SK-N-MC (cell line): ENCODE results near the gene AMBRA1.

Experiments used
- DNase-seq: peaks from one replicate; pipeline ENCODE4 v3.0.0-alpha.2; 2011; ENCODE audit warnings: low read depth, low spot score
- H3K27ac ChIP-seq: fragments of 200-600 bp; sonication (generic); 2 replicates; pipeline ENCODE4 v1.5.1; 2016; ENCODE audit warnings: mixed run types
- H3K36me3 ChIP-seq: fragments of 200-600 bp; sonication (generic); 2 replicates; pipeline ENCODE4 v1.6.1; 2017; ENCODE audit warnings: antibody characterized with exemption, low read length, mixed read lengths; ENCODE audit not compliant: insufficient read depth
- H3K4me3 ChIP-seq: fragments of 200-600 bp; sonication (generic); 2 replicates; pipeline ENCODE4 v1.5.1; 2016
- H3K9ac ChIP-seq: fragments of 200-600 bp; sonication (generic); 2 replicates; pipeline ENCODE4 v1.8.0; 2017; ENCODE audit warnings: mixed run types, mixed read lengths; ENCODE audit not compliant: insufficient read length
- H3K9me3 ChIP-seq: fragments of 200-600 bp; sonication (generic); 2 replicates; pipeline ENCODE4 v1.6.1; 2017; ENCODE audit warnings: low read depth, mild to moderate bottlenecking, antibody characterized with exemption, low read length, moderate library complexity, mixed read lengths
- EZH2 ChIP-seq: fragments of 200-600 bp; sonication (generic); IDR thresholded peaks from one replicate; pipeline ENCODE4 v1.6.1; 2017; ENCODE audit warnings: antibody characterized with exemption
- FOXP2 ChIP-seq: optimal IDR thresholded peaks from 2 replicates; pipeline ENCODE3; 2011; ENCODE audit warnings: mild to moderate bottlenecking, moderate library complexity; ENCODE audit not compliant: insufficient read depth; ENCODE audit errors: extremely low read length, control extremely low read depth
- POLR2AphosphoS5 ChIP-seq: IDR thresholded peaks from 2 replicates; pipeline ENCODE4 v1.6.1; 2012; ENCODE audit warnings: mild to moderate bottlenecking, low read depth, low read length, borderline replicate concordance

The AMBRA1 gene

DNA sequence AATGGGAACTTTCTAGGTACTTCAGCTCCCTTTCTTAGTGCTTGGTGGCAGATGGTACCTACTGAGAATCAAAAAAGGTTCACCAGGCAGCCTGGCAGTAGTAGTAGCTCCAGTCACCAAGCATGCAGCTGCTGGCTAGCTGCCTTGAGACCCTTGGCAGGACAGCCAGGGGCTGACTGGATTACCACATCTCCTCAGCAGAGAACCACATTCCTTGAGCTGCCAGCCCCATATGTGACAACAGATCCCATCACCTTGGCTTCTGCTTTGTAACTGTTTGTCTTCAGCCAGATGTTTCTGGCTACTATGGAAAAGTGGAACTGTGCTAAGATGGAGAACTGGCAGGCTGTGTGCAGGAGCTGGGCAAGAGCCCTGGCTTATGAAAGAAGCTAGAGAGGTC is 162.6 kb downstream of the AMBRA1 start:
- DNase-seq = no peak
- TF ChIP-seq EZH2 (no peak), POLR2AphosphoS5 (no peak), FOXP2 (no peak)
- Histone ChIP-seq H3K27ac (no peak overlapping the region), H3K9ac (no peak overlapping the region), H3K36me3 (peaks cover 21% of the 10 kb centered on the region), H3K4me3 (no peak overlapping the region), H3K9me3 (no peaks in the 10 kb centered on the region)

- H3K9me3 ChIP-seq = no peaks in the 10 kb centered on the region
- H3K4me3 ChIP-seq = peak overlapping the region; percentile 44
- H3K9ac ChIP-seq = peak overlapping the region; percentile 54
- H3K36me3 ChIP-seq = peaks cover 19% of the 10 kb centered on the region
- TF ChIP-seq POLR2AphosphoS5 (no peak), EZH2 (no peak), FOXP2 (no peak)
- peak overlapping the region; percentile 91 for H3K27ac ChIP-seq
- DNase-seq = no peak
Measured at GRCh38 chr11:46429717-46430116, 164.1 kb downstream of the AMBRA1 start.

DNA sequence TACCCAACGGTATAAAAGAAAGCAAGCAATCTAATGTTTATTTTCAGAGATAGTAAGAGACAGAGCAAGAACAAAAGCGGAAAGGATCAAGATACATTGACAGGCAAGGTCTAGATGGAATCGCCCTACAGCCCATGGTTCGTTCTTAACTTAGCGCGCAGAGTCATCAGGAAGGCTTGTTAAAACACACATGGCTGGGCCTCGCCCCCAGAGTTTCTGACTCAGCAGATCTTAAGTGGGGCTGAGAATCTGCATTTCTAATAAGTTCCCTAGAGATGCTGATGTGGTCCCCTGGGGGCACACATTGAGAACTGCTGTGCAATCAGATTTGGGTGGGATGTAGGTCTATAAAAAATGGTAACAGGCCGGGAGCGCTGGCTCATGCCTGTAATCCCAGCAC is 166.5 kb downstream of the AMBRA1 start:
- Histone ChIP-seq H3K36me3 (peaks cover 4% of the 10 kb centered on the region), H3K9me3 (no peaks in the 10 kb centered on the region), H3K9ac (no peak overlapping the region), H3K4me3 (peak overlapping the region; percentile 61), H3K27ac (peak overlapping the region; percentile 74)
- peak; percentile 98 for DNase-seq
- TF ChIP-seq POLR2AphosphoS5 (peak; percentile 58; the same call in 1 of the 2 replicates), EZH2 (no peak)

DNA sequence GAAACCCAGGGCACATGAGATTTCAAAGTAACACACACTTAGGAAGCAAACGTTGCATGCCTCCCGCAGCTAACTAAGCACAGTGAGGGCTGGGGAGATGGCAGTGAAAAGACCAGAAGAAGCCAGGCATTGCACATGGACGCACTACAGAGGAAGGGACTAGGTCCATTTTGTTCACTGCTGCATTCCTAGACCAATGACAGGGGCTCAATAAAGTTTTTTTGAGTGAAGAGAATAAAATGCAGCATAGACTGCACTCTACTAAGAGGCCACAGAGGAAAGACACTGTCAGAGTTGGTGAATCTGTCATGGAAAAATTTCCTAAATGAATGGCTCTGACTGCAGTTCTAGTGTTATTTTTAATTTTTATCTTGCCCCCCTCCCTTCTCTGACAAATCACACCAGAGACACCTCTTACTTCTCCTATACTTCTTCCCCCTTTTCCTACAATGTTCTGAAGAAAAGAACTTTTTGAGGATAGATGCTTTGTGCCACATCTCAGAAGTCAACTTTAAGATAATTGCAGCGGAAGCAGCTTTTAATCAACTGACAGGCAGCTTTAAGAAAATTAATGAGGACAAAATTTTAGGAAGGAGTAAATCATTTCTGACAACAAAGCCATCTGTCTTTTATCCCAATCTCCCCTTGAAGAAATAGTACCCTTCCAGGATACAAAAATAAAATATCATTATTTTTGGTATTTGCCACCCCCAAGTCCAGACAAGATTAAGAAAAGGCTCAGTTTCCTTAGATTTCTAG is 167.4 kb downstream of the AMBRA1 start:
- peak overlapping the region; percentile 61; the same call in 1 of the 2 replicates for H3K4me3 ChIP-seq
- peak overlapping the region; percentile 74; the same call in 1 of the 2 replicates for H3K27ac ChIP-seq
- TF ChIP-seq FOXP2 (no peak), EZH2 (no peak), POLR2AphosphoS5 (no peak)
- H3K36me3 ChIP-seq = peaks cover 5% of the 10 kb centered on the region
- DNase-seq = no peak
- no peak overlapping the region for H3K9ac ChIP-seq
- H3K9me3 ChIP-seq = no peaks in the 10 kb centered on the region

- TF ChIP-seq FOXP2 = no peak
- TF ChIP-seq POLR2AphosphoS5 = no peak
- TF ChIP-seq EZH2 = no peak
- H3K27ac ChIP-seq = no peak overlapping the region
Measured at GRCh38 chr11:46422588-46422987, 171.2 kb downstream of the AMBRA1 start.

DNA sequence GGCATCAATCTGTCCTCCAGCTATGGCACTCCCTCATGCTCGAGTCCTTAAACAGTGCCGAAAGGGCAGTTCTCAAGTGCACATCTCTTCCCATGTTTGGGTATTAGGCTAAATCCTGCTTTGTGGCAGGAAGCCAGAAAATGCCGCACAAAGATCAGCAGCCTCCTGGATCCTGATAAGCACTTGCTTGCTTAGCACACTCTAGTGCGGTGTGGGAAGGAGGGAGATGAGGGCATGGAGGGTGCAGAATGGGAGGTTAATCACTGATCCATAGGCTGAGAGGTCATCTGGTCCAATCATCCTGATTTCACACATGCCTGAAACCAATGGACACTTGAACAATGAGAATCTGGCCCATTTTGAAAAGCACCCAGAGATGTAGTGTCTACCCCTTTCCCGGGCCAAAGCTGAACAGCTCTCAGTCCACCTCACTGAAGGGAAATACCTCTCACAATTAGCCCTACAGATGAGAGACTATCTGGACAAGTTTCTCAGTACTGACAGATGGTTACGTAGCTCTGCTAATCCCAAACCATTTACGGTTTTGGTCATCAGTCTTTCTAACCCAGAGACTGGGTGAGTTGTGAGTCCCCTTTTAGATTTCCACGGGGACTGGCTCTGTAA is 172.5 kb downstream of the AMBRA1 start:
- TF ChIP-seq FOXP2 (no peak), EZH2 (no peak), POLR2AphosphoS5 (no peak)
- no peak for DNase-seq
- Histone ChIP-seq H3K9ac (no peak overlapping the region), H3K36me3 (peaks cover 8% of the 10 kb centered on the region), H3K27ac (no peak overlapping the region), H3K9me3 (no peaks in the 10 kb centered on the region), H3K4me3 (no peak overlapping the region)

More at GRCh38 chr11:46422588-46422987, 171.2 kb downstream of the AMBRA1 start:
- Histone ChIP-seq H3K9me3 (no peaks in the 10 kb centered on the region), H3K4me3 (no peak overlapping the region), H3K36me3 (peaks cover 4% of the 10 kb centered on the region), H3K9ac (no peak overlapping the region)
- DNase-seq = no peak

DNA sequence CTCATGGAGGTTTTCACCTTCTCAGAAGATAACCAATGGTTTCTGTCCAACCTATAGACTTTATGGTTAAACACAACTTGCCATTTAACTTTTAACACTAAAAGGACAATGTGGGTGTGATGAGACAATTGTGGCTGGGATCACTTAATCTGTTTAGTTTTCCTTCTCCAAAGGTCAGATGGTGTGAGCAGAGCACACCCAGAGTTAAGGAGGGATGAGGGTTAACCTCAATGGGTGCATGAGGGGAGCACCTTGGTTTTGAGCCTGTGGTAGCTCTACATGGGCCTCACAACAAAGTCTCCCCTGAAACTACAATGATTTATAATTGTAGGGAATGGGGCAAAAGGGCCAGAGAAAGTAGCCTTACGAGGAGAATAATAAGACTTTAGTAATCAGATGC is 173.3 kb downstream of the AMBRA1 start:
- Histone ChIP-seq H3K36me3 (peaks cover 11% of the 10 kb centered on the region), H3K4me3 (no peak overlapping the region), H3K9ac (no peak overlapping the region), H3K9me3 (no peaks in the 10 kb centered on the region), H3K27ac (no peak overlapping the region)
- no peak for TF ChIP-seq EZH2
- TF ChIP-seq POLR2AphosphoS5 = no peak
- no peak for TF ChIP-seq FOXP2
- DNase-seq = no peak

- Histone ChIP-seq H3K4me3 (no peak overlapping the region), H3K27ac (no peak overlapping the region), H3K9me3 (no peaks in the 10 kb centered on the region), H3K36me3 (peaks cover 16% of the 10 kb centered on the region), H3K9ac (no peak overlapping the region)
- TF ChIP-seq EZH2 = no peak
- TF ChIP-seq FOXP2 = no peak
- TF ChIP-seq POLR2AphosphoS5 = no peak
- no peak for DNase-seq
Measured at GRCh38 chr11:46418751-46419150, 175.1 kb downstream of the AMBRA1 start.
